CD8-positive, alpha-beta memory T cell (primary cell): Measurements from ENCODE around the gene TPGS1. TPM values are rescaled to one million over a fixed set of nuclear protein-coding genes. Genes with fewer than 3 reads are reported as not detected.

Experiments used
- CTCF ChIA-PET: fragments of 350-600 bp; sonication (Branson Sonifier 250); formaldehyde crosslinking; loops from one replicate; lab custom pipeline; 2021; ENCODE audit warnings: antibody characterized with exemption; lab: Charles Lee
- POLR2A ChIA-PET: fragments of 350-600 bp; sonication (Branson Sonifier 250); formaldehyde crosslinking; loops from one replicate; lab custom pipeline; 2021; ENCODE audit warnings: antibody characterized with exemption; lab: Charles Lee
- DNase-seq, 5 donors: peaks; one replicate each; pipeline versions ENCODE4 v3.0.0 to v3.0.0-alpha.2; 2020 to 2022; ENCODE audit warnings: mixed read lengths in 1 of 5
- H3K27ac ChIP-seq: one replicate; pipeline ENCODE4 v1.7.0; 2013; ENCODE audit warnings: low read depth, mild to moderate bottlenecking, low read length, moderate library complexity
- H3K27me3 ChIP-seq: 2 replicates; pipeline ENCODE4 v1.7.0; 2013; ENCODE audit warnings: low read length, mild to moderate bottlenecking; ENCODE audit not compliant: insufficient read depth, poor library complexity, severe bottlenecking
- H3K36me3 ChIP-seq: 2 replicates; pipeline ENCODE4 v1.7.0; 2013; ENCODE audit warnings: mild to moderate bottlenecking, low read length, moderate library complexity; ENCODE audit not compliant: insufficient read depth
- H3K4me1 ChIP-seq: 2 replicates; pipeline ENCODE4 v1.7.0; 2013; ENCODE audit warnings: mild to moderate bottlenecking, low read length, moderate library complexity; ENCODE audit not compliant: insufficient read depth
- H3K4me3 ChIP-seq: 2 replicates; pipeline ENCODE4 v1.7.0; 2013; ENCODE audit warnings: mild to moderate bottlenecking, low read length
- H3K9me3 ChIP-seq: 2 replicates; pipeline ENCODE4 v1.7.0; 2013; ENCODE audit warnings: mild to moderate bottlenecking, low read length
- H3K27ac Mint-ChIP-seq, 8 donors: one replicate each; pipeline ENCODE4 v1.8.0; 2020 to 2021; ENCODE audit warnings: mixed read lengths in 8 of 8, mild to moderate bottlenecking in 6 of 8, inconsistent platforms in 3 of 8, moderate library complexity in 3 of 8
- H3K27me3 Mint-ChIP-seq, 2 donors: one replicate each; pipeline ENCODE4 v1.8.0; 2020 to 2021; ENCODE audit warnings: mixed read lengths in 2 of 2, mild to moderate bottlenecking in 1 of 2, moderate library complexity in 1 of 2
- H3K36me3 Mint-ChIP-seq, 3 donors: one replicate each; pipeline ENCODE4 v1.8.0; 2020 to 2021; ENCODE audit warnings: mixed read lengths in 3 of 3, inconsistent platforms in 1 of 3, mild to moderate bottlenecking in 1 of 3
- H3K4me1 Mint-ChIP-seq, 3 donors: one replicate each; pipeline ENCODE4 v1.8.0; 2020 to 2021; ENCODE audit warnings: mixed read lengths in 3 of 3, inconsistent platforms in 1 of 3, mild to moderate bottlenecking in 1 of 3
- H3K4me3 Mint-ChIP-seq, 7 donors: one replicate each; pipeline ENCODE4 v1.8.0; 2020 to 2021; ENCODE audit warnings: mixed read lengths in 7 of 7, mild to moderate bottlenecking in 6 of 7, moderate library complexity in 4 of 7, inconsistent platforms in 2 of 7
- H3K9me3 Mint-ChIP-seq, 5 donors: one replicate each; pipeline ENCODE4 v1.8.0; 2020 to 2022; ENCODE audit warnings: mixed read lengths in 5 of 5, mild to moderate bottlenecking in 3 of 5, moderate library complexity in 2 of 5, inconsistent platforms in 1 of 5
- polyA plus RNA-seq: library from polyadenylated mRNA; unstranded; fragments of 300-500 nt; fragmentation: Illumina TruSeq; gene quantifications from one replicate; pipeline ENCODE4 v1.2.3, GENCODE V29; 2021
- total RNA-seq, 2 experiments: library from RNA; stranded (reverse); gene quantifications; one replicate each; pipeline ENCODE4 v1.2.3, GENCODE V29; 2021

Gene TPGS1
- 10 to 100 TPM; 18.6 to 20.0 TPM for total RNA-seq
- polyA plus RNA-seq = 50.3 TPM

GRCh38 chr19:507286-508203 lies at the start of gene TPGS1:
TPGS1 (plus strand) TSS chr19:507497; CDS start chr19:507507, 10 bp downstream.
- CTCF ChIA-PET = interaction anchor here (0.6 to 2.1 kb wide), 13 partner anchors 7 to 212 kb away, joined by 3 to 25 read pairs (median 5); partner anchors contain the start of gene CDC34
- no peaks in the 10 kb centered on the region for H3K27me3 ChIP-seq

GRCh38 chr19:457636-458035 lies 49.7 kb upstream of the TPGS1 start:
- ChIA-PET POLR2A (no interaction called here), CTCF (no interaction called here)
- peaks cover 8 to 18% (median 14%) of the 10 kb centered on the region in 3 donors for H3K4me1 Mint-ChIP-seq
- peaks cover 0 to 2% (median 0%) of the 10 kb centered on the region in 5 donors for H3K9me3 Mint-ChIP-seq
- Histone ChIP-seq H3K9me3 (no peaks in the 10 kb centered on the region), H3K27me3 (peaks cover 11% of the 10 kb centered on the region), H3K4me3 (no peak overlapping the region), H3K36me3 (no peaks in the 10 kb centered on the region), H3K27ac (no peak overlapping the region), H3K4me1 (no peaks in the 10 kb centered on the region)
- H3K36me3 Mint-ChIP-seq = no peaks in the 10 kb centered on the region
- DNase-seq = no peak
- peaks cover 7 to 26% of the 10 kb centered on the region in 2 donors for H3K27me3 Mint-ChIP-seq
- H3K27ac Mint-ChIP-seq = peak overlapping the region in 1 of 8 donors; percentile 56
- no peak overlapping the region for H3K4me3 Mint-ChIP-seq

More at GRCh38 chr19:507286-508203, at the start of gene TPGS1:
- Histone ChIP-seq H3K4me3 (peak within 1 kb of the TSS; percentile 96), H3K36me3 (no peaks in the 10 kb centered on the region), H3K9me3 (no peaks in the 10 kb centered on the region), H3K27ac (peak within 1 kb of the TSS; percentile 85), H3K4me1 (peaks cover 54% of the 10 kb centered on the region)
- Mint-ChIP-seq H3K27ac (peak within 1 kb of the TSS; percentile 91 to 100 (median 100)), H3K9me3 (no peaks in the 10 kb centered on the region), H3K4me3 (peak within 1 kb of the TSS; percentile 88 to 99 (median 93)), H3K36me3 (peaks cover 0 to 9% (median 2%) of the 10 kb centered on the region in 3 donors), H3K4me1 (peaks cover 33 to 54% (median 46%) of the 10 kb centered on the region in 3 donors), H3K27me3 (peaks cover 0 to 1% of the 10 kb centered on the region in 2 donors)
- POLR2A ChIA-PET = interaction anchor here (1.1 to 2.2 kb wide), 7 partner anchors 10 to 164 kb away, joined by 3 to 26 read pairs (median 4); partner anchors contain the start of genes BSG and GZMM
- peak; percentile 66 to 95 (median 80) for DNase-seq

- no peaks in the 10 kb centered on the region for H3K36me3 ChIP-seq
- ChIA-PET CTCF (no interaction called here), POLR2A (no interaction called here)
- no peaks in the 10 kb centered on the region for H3K4me1 ChIP-seq
- no peak overlapping the region for H3K27ac ChIP-seq
- H3K4me3 Mint-ChIP-seq = peak overlapping the region in 1 of 7 donors; percentile 47
- H3K27me3 Mint-ChIP-seq = peaks cover 8 to 28% of the 10 kb centered on the region in 2 donors
- H3K9me3 ChIP-seq = no peaks in the 10 kb centered on the region
- H3K36me3 Mint-ChIP-seq = no peaks in the 10 kb centered on the region
- H3K27ac Mint-ChIP-seq = no peak overlapping the region
- H3K27me3 ChIP-seq = peaks cover 12% of the 10 kb centered on the region
- no peak for DNase-seq
- H3K9me3 Mint-ChIP-seq = peaks cover 0 to 4% (median 0%) of the 10 kb centered on the region in 5 donors
- H3K4me3 ChIP-seq = no peak overlapping the region
- peaks cover 8 to 18% (median 14%) of the 10 kb centered on the region in 3 donors for H3K4me1 Mint-ChIP-seq
These were observed 48.9 kb upstream of the TPGS1 start for GRCh38 chr19:458091-459042.

- H3K27me3 ChIP-seq = peaks cover 12% of the 10 kb centered on the region
- H3K36me3 ChIP-seq = no peaks in the 10 kb centered on the region
- no peaks in the 10 kb centered on the region for H3K9me3 ChIP-seq
- H3K27ac Mint-ChIP-seq = peak overlapping the region in 6 of 8 donors; percentile 37 to 84 (median 70)
- CTCF ChIA-PET = no interaction called here
- peaks cover 8 to 18% (median 14%) of the 10 kb centered on the region in 3 donors for H3K4me1 Mint-ChIP-seq
- no peaks in the 10 kb centered on the region for H3K4me1 ChIP-seq
- no peak overlapping the region for H3K4me3 ChIP-seq
- peak in 2 of 5 donors; percentile 3 to 23 for DNase-seq
- H3K4me3 Mint-ChIP-seq = peak overlapping the region; percentile 70 to 88 (median 78)
- peaks cover 11 to 28% of the 10 kb centered on the region in 2 donors for H3K27me3 Mint-ChIP-seq
- no peaks in the 10 kb centered on the region for H3K36me3 Mint-ChIP-seq
- H3K27ac ChIP-seq = peak overlapping the region; percentile 38
- POLR2A ChIA-PET = no interaction called here
- H3K9me3 Mint-ChIP-seq = peaks cover 0 to 4% (median 0%) of the 10 kb centered on the region in 5 donors
These were observed 47.4 kb upstream of the TPGS1 start for GRCh38 chr19:459724-460511.

- CTCF ChIA-PET = no interaction called here
- H3K36me3 Mint-ChIP-seq = no peaks in the 10 kb centered on the region
- H3K27ac Mint-ChIP-seq = peak within 1 kb of the TSS in 6 of 8 donors; percentile 37 to 84 (median 70)
- no peak for DNase-seq
- H3K4me3 Mint-ChIP-seq = peak within 1 kb of the TSS; percentile 71 to 88 (median 78)
- Histone ChIP-seq H3K27ac (peak within 1 kb of the TSS; percentile 38), H3K27me3 (peaks cover 12% of the 10 kb centered on the region), H3K36me3 (no peaks in the 10 kb centered on the region), H3K4me3 (no peak within 1 kb of the TSS), H3K4me1 (no peaks in the 10 kb centered on the region), H3K9me3 (no peaks in the 10 kb centered on the region)
- H3K4me1 Mint-ChIP-seq = peaks cover 8 to 18% (median 14%) of the 10 kb centered on the region in 3 donors
- POLR2A ChIA-PET = no interaction called here
- peaks cover 11 to 28% of the 10 kb centered on the region in 2 donors for H3K27me3 Mint-ChIP-seq
- peaks cover 0 to 4% (median 0%) of the 10 kb centered on the region in 5 donors for H3K9me3 Mint-ChIP-seq
These were observed 46.2 kb upstream of the TPGS1 start, which contains the start of gene SHC2 for GRCh38 chr19:460877-461720. SHC2 (minus strand) TSS chr19:461033; CDS start chr19:460996, 37 bp downstream.

GRCh38 chr19:461721-462551 lies 45.4 kb upstream of the TPGS1 start:
- ChIA-PET POLR2A (no interaction called here), CTCF (no interaction called here)
- no peaks in the 10 kb centered on the region for H3K4me1 ChIP-seq
- no peak for DNase-seq
- H3K4me3 ChIP-seq = no peak overlapping the region
- no peaks in the 10 kb centered on the region for H3K9me3 ChIP-seq
- H3K36me3 Mint-ChIP-seq = no peaks in the 10 kb centered on the region
- H3K9me3 Mint-ChIP-seq = peaks cover 0 to 4% (median 0%) of the 10 kb centered on the region in 5 donors
- H3K4me1 Mint-ChIP-seq = peaks cover 8 to 14% (median 12%) of the 10 kb centered on the region in 3 donors
- H3K36me3 ChIP-seq = no peaks in the 10 kb centered on the region
- H3K27me3 Mint-ChIP-seq = peaks cover 10 to 24% of the 10 kb centered on the region in 2 donors
- no peak overlapping the region for H3K27ac Mint-ChIP-seq
- H3K27me3 ChIP-seq = peaks cover 12% of the 10 kb centered on the region
- H3K4me3 Mint-ChIP-seq = peak overlapping the region; percentile 53 to 71 (median 65)
- H3K27ac ChIP-seq = no peak overlapping the region
